GM19240 (cell line): ENCODE results near the gene RFC2.
"Not testable (repeated sequence)": the region's sequence is repeated elsewhere in the genome, so short reads cannot be mapped to it uniquely, and the experiment has no call there.

Source experiments
- DNase-seq: peaks from one replicate; pipeline ENCODE4 v3.0.0; 2011; ENCODE audit warnings: low spot score; ENCODE audit not compliant: insufficient read length

The RFC2 gene

DNA sequence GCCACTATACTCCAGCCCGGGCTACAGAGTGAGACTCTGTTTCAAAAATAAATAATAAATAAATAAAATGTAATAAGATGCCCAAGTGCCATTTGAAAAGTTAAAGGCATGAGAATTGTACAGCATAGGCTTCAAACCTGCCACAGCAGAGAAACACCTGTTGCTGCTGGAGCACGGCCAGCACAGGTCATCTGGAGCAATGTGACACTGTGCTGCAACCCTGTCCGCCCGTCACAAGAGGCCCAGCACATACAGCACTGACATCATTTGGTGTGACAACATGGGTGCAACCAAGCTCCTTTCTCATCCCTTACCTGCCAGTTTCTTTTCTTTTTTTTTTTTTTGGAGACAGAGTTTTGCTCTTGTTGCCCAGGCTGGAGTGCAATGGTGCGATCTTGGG lies 1.3 kb downstream of the RFC2 start:
- DNase-seq: no peak

DNA sequence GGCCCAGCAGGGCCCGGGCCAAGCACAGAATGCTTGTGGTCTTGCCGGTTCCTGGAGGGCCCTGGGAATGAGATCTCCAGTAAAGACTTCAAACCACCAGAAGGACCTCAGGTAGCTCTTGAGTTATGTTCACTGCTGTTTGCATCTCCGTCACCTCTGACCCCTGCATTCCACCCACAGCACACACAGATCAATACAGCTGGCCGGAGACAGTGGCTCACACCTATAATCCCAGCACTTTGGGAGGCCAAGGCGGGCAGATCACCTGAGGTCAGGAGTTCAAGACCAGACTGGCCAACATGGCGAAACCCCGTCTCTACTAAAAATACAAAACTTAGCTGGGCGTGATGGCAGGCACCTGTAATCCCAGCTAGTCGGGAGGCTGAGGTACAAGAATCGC lies 5.1 kb downstream of the RFC2 start:
- not testable (repeated sequence) for DNase-seq

GRCh38 chr7:74248156-74248555 lies 6.0 kb downstream of the RFC2 start:
- DNase-seq: no peak

DNA sequence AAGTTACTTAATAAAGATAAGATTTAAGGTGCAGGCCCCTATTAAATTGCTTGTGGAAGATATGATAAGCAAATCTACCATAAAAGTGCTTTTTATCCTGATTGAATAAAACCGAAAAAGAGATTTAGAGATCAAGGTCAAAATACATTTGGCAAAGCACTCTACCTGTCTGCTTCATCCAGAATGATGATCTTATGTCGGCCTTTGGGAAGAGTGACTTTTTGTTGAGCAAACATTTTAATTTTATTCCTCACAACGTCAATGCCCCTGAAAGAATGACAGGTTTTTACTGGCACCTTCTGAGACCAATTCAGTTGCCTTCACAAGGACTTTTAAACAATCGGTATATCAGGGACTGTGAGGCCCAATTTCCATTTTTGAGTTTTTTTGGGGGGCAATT lies 7.7 kb downstream of the RFC2 start:
- no peak for DNase-seq

GRCh38 chr7:74242122-74242443 lies 12.1 kb downstream of the RFC2 start:
- no peak for DNase-seq

DNA sequence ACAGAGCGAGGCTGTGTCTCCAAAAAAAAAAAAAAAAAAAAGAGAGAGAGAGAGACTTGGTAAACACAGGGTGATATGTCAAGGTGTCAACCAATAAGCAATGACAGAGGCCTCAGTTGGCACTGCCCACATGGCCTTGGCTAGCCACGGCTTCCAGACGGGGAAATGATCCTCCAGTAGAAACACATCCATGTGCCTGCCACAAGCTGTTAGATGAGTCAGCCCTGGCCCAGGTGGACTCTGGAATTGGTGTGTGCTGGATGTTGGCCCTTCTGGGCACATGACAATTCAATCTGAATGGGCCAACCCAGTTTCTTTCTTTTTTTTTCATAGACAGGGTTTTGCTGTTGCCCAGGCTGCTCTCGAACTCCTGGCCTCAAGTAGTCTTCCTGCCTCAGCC lies 13.7 kb downstream of the RFC2 start:
- DNase-seq: no peak

GRCh38 chr7:74236284-74236683 lies 17.9 kb downstream of the RFC2 start:
- DNase-seq: no peak

DNA sequence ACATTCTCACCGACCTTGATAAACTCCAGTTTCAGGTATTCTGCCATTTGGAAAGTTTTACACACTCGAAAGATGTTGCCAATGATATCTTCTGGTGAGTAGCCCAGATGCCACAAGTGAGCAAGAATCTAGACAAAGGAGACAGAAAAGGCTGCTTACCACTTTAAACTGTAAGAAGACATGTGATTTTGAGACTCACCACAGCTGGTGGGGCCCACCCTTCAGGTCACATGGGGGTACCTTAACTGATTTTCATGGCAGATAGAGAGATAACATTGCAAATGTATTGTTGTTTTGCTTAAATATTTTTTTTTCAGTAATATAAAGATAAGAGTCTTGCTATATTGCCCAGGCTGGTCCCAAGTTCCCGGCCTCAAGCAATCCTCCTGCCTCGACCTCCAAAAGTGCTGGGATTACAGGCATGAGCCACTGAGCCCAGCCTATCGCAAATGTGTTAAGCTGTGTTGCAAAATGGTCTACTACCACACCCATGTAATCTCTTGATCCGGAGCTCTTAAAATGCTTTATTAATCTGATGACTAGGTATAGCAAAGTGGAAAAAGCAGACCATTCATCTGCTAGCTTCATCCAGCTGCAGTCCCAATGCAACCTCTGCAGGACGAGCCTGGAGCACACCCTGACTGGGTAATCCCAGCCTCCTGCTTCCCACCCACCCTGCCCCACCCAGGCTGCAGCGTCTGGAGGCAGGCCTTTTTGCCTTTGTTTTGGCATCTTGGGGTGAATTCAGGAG lies 18.5 kb downstream of the RFC2 start:
- no peak for DNase-seq

DNA sequence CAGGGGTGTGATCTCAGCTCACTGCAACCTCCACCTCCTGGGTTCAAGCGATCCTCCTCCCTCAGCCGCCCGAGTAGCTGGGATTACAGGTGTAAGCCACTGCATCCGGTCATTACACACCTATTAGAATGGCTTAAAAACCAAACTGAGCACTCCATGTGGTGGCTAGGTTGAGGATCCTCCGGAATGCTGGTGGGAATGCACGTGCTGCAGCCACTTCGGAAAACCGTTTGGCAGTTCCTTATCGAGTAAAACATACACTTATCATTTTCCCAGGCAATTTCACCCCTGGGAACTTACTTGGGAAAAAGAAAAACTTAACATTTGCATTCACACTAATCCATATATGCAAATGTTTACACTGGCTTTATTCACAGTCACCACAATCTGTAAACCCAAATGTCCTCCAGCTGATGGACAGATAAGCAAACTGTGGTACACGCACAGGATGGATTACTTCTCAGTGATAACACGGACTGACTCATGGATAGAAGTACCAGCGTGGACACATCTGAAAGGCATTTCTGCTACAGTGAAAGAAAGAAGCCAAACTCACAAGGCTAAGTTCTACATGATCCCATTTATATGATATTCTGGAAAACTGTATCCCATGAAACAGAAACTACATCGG lies 20.4 kb downstream of the RFC2 start:
- no peak for DNase-seq

GRCh38 chr7:74231232-74231590 lies 23.0 kb downstream of the RFC2 start:
- peak; percentile 56 for DNase-seq

DNA sequence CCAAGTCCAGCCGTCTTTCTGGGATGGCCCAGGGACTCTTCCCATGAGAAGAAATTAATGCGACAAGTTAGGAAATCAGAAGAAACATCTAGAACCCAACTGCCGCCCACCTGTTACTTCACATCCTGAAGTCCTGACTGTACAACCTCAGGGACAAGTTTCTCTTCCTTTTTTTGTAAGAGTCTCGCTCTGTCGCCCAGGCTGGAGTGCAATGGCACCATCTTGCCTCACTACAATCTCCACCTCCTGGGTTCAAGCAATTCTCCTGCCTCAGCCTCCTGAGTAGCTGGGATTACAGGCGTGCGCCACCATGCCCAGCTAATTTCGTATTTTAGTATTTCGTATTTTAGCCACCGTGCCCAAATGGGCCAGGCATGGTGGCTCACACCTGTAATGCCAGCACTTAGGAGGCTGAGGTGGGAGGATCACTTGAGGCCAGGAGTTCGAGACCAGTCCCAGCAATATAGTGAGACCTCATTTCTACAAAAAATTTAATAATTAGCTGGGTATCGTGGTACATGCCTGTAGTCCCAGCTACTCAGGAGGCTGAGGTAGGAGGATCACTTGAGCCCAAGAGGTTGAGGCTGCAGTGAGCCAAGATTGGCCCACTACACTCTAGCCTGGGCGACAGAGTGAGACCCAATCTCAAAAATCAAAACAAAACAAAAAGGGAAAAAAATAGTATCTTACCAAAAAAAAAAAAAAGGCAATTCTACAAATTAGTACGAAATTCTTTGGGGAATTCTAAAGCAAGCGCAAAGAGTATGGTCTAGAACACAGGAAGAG lies 23.6 kb downstream of the RFC2 start:
- DNase-seq: no peak

GRCh38 chr7:74228951-74229900 lies 25.0 kb downstream of the RFC2 start:
- DNase-seq: no peak

DNA sequence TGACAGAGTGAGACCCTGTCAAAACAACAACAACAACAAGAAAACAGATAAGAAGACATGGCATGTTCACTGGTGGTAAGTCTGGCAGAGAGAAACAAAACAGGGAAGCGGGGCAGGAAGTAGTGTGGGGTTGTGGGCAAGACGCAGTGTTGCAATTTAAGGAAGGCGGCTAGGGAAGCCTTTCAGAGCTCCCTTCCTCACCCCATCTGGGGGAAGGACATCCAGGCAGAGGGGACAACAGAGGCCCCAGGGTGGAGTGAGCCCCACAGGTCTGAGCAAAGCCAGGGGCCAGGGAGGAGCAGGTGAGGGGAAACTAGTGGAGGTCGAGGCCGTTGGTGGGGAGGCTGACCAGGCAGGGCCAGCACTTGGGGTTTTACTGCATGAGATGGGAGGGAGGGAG lies 27.6 kb downstream of the RFC2 start:
- no peak for DNase-seq

DNA sequence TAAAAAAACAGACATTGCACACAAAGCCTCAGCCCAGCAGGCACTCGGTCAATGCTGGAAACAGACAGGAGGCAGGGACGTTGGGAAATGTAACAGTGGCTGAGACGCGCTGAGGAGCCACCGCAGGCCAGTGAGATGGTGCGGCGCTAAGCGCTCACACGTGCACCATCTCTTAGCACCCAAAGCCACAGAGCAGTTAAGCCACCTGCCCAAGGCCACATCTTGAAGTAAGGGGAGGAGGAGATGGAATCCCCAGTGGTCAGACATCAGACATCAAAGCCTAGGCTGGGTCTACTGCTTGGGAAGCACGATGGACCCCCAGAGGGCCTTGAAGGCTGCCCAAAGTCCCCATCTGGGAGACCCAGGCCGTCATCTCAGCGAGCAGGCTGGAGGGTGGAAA lies 28.8 kb downstream of the RFC2 start:
- no peak for DNase-seq

DNA sequence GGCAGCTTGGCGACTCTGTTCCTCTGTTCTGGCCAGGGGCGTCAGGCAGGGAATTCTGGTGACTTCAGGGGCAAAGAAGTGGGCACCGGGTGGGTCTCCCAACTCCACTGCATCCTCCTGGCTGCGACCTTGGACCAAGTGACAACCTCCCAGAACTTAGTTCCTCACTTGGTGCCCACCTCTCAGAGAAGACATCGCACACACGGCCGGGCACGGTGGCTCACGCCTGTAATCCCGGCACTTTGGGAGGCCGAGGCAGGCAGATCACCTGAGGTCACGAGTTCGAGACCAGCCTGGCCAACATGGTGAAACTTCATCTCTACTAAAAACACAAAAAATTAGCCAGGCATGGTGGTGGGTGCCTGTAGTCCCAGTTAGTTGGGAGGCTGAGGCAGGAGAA lies 29.3 kb downstream of the RFC2 start:
- not testable (repeated sequence) for DNase-seq

- DNase-seq: no peak
Observed at GRCh38 chr7:74224511-74224832, 29.7 kb downstream of the RFC2 start.

GRCh38 chr7:74223711-74224510 lies 30.3 kb downstream of the RFC2 start:
- DNase-seq: no peak

DNA sequence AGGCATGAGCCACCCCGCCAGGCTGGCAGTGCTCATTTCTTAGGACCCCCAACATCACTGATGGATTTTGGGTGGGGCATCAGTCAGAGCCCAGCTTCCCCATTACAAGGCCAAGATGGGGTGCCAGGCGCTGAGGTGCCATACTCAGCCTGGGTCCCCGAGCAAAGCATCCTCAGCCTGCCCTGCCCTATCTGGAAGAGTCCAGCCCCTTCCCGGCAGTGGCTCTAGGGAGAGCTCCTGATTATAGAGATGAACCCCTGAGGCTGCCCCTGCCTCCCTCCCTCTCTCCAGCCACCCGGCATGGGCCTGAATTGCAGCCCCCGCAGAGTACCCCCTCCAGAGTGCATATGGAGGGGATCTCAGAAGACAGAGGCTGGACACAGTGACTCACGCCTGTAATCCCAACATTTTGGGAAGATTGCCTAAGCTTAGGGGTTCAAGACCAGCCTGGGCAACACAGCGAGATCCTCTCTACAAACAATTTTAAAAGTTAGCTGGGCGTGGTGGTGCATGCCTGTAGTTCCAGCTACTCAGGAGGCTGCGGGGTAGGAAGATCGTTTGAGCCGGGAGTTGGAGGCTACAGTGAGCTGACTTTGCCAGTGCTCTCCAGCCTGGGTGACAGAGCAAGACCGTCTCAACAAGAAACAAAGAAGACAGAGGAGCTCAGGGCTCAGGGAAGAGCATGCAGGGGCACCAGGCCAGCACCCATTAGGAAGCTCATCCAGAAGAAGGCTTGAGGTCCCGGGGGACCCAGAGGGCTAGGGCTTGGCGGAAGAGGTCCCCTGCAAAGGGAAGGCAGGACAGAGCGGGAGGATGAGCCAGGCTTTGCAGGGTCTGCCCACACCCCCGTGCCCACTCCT lies 31.1 kb downstream of the RFC2 start:
- DNase-seq: no peak

- no peak for DNase-seq
Observed at GRCh38 chr7:74221713-74222112, 32.5 kb downstream of the RFC2 start.

GRCh38 chr7:74220229-74220628 lies 34.0 kb downstream of the RFC2 start:
- no peak for DNase-seq
